DMS153 (cell line): Measurements from ENCODE around the gene ZNF516.

Experiments
- DNase-seq: peaks from one replicate; lab custom pipeline; 2025; lab: John Stamatoyannopoulos, UW

Gene ZNF516

GRCh38 chr18:76468345-76469304 is 26.4 kb downstream of the ZNF516 start:
- no peak for DNase-seq

GRCh38 chr18:76467371-76468190 is 27.5 kb downstream of the ZNF516 start:
- no peak for DNase-seq

GRCh38 chr18:76466410-76466991 is 28.5 kb downstream of the ZNF516 start:
- DNase-seq, result no peak

- DNase-seq, result no peak
These were observed 29.2 kb downstream of the ZNF516 start for GRCh38 chr18:76465630-76466409.

- no peak for DNase-seq
These were observed 30.5 kb downstream of the ZNF516 start for GRCh38 chr18:76464281-76465259.

- DNase-seq, result no peak
These were observed 31.2 kb downstream of the ZNF516 start for GRCh38 chr18:76463872-76464271.

GRCh38 chr18:76463358-76463757 is 31.7 kb downstream of the ZNF516 start:
- DNase-seq, result no peak

- no peak for DNase-seq
These were observed 32.7 kb downstream of the ZNF516 start for GRCh38 chr18:76462326-76462694.

GRCh38 chr18:76461692-76462325 is 33.2 kb downstream of the ZNF516 start:
- no peak for DNase-seq

- no peak for DNase-seq
These were observed 33.9 kb downstream of the ZNF516 start for GRCh38 chr18:76461148-76461547.

- no peak for DNase-seq
These were observed 34.6 kb downstream of the ZNF516 start for GRCh38 chr18:76460482-76460881.

- no peak for DNase-seq
These were observed 35.2 kb downstream of the ZNF516 start for GRCh38 chr18:76459687-76460350.

- no peak for DNase-seq
These were observed 35.7 kb downstream of the ZNF516 start for GRCh38 chr18:76459312-76459686.

GRCh38 chr18:76458522-76459311 is 36.3 kb downstream of the ZNF516 start:
- DNase-seq, result no peak

- no peak for DNase-seq
These were observed 37.1 kb downstream of the ZNF516 start for GRCh38 chr18:76457957-76458356.

GRCh38 chr18:76457475-76457874 is 37.6 kb downstream of the ZNF516 start:
- no peak for DNase-seq

GRCh38 chr18:76456823-76457222 is 38.2 kb downstream of the ZNF516 start:
- no peak for DNase-seq

- no peak for DNase-seq
These were observed 38.9 kb downstream of the ZNF516 start for GRCh38 chr18:76456018-76456750.
